Stimulated activated CD8-positive, alpha-beta memory T cell treated with anti-CD3 and anti-CD28 coated beads, Interleukin-7, amount 100 ng/mL, for 24 hours (primary cell): ENCODE results near the gene CACNA1C.

Experiments
- DNase-seq: peaks from one replicate; pipeline ENCODE4 v3.0.0-alpha.2; 2020; ENCODE audit warnings: low read depth

Gene CACNA1C

DNA sequence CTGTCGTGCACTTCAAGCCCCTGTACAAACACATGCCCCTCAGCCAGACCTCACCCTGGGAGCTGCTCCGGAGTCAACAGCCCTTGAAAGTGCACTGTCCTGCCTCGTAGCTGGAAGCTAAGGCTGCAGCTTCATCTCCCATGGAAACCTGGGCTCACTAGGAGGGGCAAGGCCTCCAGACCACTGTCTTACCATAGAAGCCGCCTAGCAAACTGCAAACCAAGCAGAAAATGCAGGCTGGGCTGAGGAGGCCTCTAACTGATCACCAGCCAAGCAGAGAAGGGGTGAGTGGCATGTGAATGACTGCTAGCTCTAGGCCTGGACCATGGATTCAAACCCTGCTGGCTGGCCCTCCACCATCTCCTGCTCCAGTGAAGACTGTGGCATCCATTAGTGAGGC lies 340.2 kb downstream of the CACNA1C start:
- DNase-seq, result no peak

DNA sequence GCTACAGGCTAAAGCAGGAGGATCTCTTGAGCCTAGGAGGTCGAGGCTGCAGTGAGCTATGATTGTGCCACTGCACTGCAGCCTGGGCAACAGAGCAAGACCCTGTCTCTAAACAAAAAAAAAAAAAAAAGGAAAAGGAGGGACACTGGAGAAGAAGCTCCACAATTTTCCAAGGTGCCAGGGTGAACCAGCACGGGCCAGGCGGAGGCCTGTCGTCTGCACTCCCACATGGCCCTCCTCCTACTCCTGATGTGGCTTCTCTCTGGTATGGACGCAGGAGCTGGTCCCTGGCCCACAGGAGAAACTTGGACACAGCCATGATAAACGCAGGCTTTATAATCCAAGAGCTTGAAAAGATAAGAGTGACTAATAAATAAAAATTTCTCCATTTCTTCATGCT lies 341.2 kb downstream of the CACNA1C start:
- no peak for DNase-seq

DNA sequence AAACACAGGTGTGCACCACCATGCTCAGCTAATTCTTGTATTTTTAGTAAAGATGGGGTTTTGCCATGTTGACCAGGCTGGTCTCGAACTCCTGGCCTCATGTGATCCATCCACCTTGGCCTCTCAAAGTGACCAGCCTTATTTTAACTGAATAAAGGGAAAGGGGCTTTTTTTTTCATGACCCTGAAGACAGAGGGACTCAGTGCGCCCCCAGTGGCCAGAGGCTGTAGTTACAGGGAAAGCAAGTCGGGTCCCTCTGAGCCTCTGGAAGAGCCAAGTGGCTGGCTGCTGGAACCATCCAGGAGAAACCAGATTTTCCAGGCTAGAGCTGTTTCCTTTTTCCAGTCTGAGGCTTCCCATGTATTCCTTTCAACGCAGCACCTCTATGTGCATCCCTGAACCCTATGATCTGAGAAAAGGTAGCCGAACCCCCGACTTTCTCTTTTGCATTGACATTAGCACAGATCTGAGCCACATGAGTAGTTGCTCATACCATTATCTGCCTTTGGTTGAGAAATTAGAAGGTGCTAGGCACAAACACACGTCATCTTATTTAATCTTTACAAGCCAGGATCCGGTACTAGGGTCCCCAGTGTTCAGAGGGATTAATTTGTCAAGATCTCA lies 342.7 kb downstream of the CACNA1C start:
- peak; percentile 9 for DNase-seq

DNA sequence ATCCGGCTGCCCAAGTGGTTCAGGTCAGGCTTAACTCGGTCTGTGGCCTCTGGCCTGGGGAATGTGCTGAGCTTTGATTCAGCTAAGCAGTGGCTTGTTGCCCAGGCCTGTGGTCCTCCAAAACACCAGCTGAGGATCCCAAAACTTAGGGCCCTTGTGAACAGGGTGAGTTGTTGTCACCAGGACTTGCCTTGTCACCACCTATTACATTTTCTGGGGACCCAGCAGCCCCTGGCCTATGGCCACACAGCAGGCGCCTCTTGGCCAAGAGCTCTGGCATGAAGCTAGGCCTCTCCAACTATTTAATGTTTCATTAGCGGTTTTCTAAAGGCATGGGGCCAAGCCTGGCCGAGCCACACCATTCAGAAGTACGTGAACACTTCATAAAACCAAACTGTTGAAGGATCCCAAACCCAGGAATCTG lies 343.7 kb downstream of the CACNA1C start:
- DNase-seq, result no peak

DNA sequence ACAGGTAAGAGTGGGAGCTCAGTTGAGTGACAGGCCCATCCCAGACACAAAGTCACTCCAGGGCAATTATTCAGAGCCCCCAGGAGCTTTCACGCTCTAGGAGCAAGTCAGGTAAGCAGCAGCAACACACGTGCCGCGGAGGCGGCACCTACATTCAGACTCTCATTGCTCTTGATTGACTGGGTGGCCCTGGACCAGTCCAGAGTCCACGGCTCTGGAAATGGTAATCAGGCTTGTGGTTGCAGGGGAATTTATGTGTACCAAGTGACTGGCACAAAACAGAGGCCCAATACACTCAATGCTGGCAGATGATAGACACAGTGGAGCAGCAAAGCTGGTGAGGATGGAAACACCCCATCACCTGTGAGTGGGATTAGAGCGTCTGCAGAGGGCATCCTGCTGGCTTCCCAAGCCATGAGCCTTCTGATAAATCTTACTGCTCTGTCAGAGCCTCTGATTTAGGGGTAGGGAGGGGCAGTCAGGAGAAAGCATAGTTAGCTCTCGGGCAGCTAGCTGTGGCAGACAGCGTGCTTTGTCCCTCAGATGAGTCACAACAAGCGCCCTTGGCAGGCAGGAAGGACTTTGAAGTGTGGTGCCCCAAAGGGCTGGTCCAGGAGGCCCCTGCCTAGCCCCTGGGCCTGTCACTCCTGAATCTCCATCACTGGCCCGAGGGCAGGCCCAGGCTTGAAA lies 344.7 kb downstream of the CACNA1C start:
- no peak for DNase-seq

DNA sequence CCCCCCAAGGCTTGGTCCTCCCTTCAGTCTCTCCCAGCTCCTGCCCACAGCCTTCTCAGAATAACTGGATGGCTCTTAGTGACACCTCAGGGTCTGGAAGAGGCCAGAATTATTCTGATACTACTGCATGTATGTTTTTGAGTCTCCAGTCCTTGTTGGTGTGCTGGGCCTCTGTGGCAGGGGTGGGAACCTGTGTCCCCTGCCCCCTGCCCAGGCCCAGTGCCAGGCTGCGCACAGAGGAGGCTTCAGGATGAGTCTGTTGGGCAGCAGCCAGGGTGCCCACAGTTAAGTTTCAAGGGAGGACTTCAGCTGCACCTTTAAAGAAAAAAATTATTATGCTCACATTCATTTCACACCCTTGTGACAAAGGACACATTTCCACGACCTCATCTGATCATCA lies 348.3 kb downstream of the CACNA1C start:
- no peak for DNase-seq

DNA sequence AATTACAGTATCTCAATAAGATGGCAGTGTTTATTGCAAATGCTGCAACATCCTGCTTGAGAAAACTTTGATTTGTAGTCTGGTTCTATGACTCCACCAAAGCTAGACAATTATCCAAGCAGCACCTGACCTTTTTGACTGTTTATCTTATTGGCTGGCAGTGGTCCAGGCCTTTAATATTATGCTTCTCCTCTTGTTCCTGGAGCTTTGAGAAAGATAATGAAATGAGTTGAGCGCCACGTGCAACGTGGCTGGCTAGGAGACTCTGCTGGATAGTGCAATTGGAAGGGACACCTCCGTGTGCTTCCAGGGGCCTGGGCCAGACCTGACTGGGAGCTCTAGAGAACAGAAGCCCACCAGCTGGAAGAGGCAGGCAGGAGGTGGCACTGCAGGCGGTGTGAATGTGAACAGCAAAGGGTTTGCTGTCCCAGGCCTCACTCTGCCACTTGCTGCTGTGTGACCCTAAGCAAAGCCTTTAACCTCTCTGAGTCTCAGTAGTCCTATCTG lies 349.3 kb downstream of the CACNA1C start:
- no peak for DNase-seq

DNA sequence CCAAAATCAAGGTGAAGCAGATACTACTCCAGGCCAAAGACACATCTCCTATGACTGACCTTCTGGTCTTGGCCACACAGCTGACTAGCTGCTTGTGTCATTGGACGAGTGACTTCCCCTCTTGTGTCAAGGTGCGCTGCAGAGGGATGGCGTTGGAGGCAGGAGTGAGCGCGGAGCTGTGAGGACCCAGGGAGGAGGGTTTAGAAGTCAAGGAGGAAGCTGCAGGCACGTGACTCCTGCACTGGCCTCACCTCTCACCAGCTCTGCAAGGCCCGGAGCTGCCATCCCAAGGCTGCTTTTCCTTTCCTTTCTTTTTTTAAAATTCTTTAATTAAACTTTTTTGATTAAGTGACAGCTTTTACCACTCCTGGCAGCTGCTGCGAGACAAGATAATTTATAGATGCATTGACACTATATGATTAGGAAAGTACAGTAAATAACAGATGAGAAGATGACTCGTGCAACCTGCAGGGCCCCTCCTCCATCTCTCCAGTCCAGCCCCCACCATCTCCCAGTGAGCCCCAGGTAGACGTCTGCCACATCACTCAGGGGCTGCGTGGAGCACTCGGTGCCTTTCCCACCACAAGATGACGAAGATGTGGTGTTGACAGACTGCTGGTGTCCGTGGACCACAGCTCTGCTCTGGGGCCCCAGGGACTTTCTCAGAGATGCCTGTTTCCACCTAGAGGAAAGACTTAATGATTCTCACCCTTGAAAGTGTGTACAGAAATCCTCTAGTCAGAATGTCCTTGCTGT lies 350.6 kb downstream of the CACNA1C start:
- no peak for DNase-seq

DNA sequence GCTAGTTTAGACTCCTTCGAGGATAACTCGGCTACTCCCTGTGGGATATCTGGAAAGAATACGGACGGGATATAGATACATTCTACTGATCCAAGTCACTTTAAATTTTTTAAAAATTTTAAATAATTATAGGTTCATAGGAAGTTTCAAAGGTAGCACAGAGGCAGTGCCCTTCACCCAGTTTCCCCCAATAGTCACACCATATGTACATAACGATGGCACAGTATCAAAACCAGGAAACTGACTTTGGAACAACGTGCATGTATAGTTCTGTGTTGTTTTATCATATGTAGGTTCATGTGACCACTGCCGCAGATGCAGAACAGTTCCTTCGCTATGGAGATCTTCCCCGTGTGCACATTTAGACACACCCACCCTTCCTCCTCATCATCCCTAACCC lies 352.3 kb downstream of the CACNA1C start:
- no peak for DNase-seq

DNA sequence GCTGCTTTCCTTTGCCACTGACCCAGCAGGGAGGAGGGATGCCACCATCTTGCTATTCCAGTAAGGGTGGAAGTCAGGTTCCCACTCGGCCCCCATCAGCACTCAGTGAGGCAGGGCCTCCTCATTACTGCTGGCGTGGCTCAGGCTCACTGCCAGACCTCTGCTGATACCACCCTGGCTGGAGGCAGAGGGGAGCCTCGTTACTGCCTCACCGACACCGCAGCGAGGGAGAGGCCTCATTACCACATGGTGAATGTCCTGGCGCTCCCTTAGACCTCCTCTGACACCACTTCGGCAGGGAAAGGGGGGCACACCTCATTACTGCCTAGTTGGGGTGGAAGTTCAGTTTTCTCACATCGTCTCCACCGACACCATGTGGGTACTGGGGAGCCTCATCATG lies 354.1 kb downstream of the CACNA1C start:
- DNase-seq, result no peak

DNA sequence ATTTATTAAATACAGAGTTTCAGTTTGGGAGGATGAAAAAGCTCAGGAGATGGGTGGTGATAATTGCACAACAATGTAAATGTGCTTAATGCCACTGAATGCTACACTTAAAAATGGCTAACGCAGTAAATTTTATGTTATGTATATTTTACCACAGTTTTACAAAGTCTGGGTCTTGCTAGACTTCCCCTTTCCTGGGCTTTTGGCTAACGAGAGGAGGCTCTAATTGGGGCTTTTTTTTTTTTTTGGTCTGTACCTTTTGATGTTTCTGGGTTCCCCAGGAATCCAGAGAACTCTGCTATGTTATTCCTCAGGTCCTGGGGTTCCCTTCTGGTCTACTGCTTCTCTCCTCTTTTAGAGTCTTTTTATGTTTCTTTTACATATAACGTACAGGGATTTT lies 355.5 kb downstream of the CACNA1C start:
- DNase-seq, result no peak

DNA sequence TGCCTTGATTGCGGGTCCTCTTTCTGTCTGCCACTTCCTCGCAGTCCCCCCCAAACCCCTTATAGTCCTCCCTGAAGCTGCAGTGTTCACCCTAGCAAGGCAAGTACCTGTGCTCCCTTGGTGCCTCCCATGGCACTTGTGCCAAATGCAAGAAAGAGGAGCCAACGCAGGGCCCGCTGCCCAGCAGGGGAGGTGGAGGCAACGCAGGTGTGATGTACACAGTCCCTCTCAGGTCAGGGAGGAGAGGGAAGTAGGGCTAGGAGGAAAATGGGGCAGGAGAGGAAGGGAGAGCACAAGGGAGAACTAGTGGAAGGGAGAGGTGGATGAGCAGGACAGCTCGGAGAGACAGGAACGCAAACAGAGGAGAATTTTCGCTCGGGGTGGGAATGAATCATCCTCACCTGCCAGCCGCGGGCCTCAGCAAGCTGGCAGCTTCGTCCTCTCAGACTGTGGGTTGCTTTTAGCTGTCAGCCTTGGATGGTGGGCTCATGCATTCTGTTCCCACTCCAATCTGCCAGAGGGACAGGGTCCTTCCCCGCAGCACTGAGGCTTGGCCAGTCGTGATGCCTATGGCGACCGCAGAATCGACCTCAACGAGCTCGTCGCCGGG lies 357.0 kb downstream of the CACNA1C start:
- DNase-seq, result no peak

DNA sequence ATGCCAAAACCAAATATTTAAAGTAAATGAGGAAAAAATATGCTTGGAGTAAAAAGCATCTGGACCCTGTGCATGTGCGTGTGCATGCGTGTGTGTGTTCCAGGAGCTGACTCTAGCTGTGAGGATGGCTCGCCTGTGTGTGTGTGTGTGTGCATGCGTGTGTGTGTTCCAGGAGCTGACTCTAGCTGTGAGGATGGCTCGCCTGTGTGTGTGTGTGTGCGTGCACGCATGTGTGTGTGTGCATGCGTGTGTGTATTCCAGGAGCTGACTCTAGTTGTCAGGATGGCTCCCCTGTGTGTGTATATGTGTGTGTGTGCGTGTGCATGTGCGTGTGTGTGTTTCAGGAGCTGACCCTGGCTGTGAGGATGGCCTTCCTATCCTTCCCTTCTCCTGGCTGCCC lies 357.7 kb downstream of the CACNA1C start:
- no peak for DNase-seq

DNA sequence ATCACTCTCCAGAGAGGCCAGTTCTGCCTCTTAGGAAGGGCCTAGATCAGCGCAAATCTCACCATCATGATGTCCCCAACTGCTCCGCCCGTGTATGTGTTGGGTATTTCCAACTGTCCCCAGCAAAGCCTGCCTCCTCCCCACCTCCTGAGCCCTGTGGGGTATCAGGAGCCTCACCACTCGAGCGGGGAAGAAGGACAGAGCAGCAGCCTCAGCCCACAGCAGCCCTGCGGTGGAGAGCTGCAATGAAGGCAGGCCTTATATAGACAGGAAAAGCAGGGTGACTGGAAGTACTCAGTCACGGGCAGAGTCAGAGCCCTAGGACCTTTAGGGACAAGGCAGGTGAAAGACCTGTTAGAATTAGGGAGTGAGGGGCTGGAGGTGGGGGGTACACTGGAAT lies 358.2 kb downstream of the CACNA1C start:
- DNase-seq, result no peak

DNA sequence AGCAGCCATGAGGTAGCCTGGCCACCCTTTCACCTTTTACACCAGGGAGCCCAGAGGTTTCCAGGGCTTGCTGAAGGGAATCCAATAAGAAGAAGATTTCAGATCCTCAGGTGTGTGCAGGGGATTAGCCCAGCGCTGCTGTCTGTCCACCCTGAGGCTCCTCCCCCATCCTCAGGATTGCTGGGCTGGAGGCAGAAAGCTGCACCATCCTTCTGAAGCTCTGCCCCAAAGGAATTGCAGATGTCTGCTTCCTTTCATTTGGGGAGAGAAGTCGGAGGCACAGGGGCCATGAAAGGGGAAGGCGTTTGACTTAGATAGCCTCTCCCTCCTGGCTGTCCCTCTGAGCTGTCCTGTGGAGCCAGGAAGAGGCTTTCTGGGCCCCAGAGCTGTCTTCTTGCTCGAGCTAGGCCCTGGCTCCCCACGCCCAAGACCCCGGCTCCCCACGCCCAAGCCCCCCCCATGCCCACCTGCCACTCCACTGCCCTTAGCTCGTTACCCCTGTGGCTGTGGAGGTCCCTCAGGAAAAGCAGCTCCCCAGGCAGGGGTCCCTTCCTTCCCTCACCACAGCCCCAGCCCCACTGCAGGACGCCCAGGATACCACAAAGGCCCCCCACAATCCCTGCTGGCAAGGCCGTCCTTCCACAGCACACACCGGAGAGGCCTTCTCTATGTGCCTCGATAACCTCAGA lies 359.0 kb downstream of the CACNA1C start:
- no peak for DNase-seq

DNA sequence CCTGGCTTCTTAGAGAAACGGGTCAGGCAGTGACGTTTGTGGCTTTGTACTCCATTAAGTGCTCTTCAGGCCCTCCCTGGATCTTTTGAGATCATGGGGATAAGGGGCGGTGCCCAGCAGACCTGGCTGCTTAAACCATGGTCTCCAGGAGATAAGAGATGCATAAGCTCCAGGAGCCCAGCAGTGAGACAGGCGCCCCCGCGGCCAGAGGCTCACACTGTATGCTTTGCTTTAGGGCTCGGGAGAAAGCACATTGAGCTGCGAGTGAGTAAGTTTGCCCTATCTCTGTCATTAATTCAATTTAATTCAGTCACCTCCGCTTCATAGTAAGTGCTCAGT lies 359.5 kb downstream of the CACNA1C start:
- DNase-seq, result no peak

DNA sequence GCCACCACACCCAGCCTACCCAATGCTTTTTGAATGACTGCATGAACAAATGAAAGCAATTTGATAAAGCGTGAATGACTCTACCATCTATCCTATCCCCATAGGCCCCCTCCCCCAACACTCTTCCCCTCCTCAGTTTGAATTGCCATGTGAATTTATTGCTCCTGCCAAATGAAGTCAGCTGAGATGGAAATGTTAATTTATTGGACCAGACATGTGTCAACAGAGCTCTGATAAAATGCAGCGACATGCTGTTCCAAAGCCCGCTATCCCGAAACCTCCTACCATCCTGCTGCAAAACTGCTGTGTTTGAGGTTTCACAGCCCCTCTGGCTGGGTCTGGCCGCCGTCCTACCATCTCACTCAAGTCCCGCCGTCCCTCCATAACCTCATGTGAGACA lies 360.5 kb downstream of the CACNA1C start:
- no peak for DNase-seq

DNA sequence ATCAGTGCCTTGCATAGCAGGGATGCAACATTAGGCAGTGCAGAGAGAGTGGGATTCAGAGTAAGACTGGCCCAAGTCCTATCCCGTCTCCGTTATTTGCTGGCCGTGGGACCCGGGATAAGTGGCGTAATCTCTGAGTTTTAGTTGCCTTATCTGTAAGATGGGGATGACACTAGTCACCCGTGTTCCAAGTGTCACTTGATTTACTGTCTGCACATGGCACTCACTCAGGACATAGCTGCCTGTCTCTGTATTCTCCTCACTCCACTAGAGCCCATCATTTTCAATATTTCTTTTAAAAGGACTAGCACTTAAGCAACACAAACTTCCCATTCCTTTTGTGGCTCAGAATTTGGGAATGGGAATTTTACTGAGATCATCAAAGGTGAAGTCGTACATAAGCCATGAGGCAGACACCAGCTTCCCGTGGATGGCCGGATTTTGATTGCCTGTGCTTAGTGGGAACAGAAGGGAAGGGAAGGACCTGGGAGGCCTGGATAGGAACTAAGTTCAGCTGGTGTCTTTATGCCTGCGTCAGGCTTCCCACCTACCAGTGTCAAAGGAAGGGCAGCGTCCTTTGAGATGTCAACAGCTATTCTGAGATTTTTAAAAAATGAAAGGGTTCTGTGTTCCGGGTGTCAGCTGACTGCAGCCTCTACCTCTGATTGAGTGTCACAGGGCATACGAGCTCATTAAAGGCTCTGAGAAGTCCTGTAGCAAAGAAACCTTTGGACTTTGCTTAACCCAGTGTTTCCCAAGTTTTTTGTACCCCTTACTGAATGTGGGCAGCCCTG lies 361.4 kb downstream of the CACNA1C start:
- no peak for DNase-seq

DNA sequence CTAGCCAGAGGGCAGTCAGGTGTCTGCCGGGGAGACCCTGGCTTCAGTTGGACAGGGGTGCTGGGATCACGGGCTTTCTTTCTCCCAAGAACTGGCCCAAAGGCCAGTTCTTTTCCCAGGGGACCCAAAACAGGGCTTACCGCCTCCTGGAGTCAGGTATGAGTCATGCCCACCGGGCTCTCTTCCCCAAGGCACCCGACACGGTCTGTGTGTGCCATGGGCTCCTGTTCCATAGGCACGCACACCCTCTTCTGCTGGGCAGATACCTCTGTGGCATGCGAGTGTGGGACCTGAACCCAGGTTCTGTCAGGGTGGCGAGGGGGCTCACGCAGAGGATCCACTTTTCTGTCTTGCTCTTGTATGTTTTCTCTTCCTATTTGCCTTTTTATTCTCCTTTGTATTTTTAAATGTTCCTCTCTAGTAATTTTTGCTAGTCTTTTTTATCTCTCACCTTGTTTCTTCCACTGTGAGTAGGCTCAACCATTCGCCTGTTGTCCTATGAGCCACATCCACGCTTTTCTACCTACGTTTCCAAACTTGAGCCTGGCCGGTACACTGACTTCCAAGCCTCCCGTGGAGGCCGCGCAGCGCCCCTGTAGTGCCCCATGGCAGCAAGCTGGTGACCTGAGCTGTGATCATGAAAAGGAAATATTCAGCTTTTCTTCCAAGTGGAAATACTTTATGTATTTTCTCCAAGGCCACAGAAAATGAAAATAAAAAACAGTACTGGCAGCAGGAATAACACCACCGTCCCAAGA lies 362.2 kb downstream of the CACNA1C start:
- no peak for DNase-seq

DNA sequence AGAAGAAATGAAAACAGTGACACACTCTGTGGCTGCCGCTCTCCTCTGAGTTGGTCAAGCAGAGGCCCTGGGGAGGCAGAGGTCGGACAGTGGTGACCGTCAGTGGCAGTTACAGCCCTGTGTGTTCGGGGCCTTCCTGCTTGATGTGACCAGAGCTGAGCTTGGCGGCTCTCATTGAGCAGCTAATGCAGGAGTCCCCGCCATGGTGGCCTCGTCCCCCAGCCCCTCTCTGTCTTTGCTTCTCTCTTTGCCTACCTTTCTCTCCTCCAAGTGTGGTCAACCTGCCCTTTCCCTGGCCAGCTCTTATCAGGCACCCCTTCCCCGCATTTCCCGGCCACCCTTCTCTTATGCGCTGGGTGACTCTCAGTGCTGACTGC lies 362.8 kb downstream of the CACNA1C start:
- DNase-seq, result no peak

DNA sequence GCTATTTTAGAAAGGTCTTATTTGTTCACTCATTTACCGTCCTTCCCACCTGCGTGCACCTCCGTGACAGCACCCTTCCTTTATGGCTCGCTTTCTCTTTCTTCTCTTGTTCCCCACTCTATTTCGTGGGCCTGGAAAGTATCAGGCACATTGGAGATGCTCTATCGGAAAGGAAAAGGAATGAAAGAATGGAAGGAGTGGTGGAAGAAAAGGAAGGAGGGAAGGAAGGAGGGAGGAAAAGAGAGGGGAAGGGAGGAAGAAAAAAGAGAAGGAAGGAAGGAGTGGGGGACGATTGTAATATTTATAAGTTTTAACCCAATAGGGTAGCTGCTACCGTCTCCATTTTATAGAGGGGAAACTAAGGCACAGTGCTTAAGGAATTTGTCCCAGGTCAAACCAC lies 363.4 kb downstream of the CACNA1C start:
- no peak for DNase-seq
